Ishikawa (cell line): Measurements from ENCODE around the gene SLC2A8.

Source experiments
- CEBPB ChIP-seq: IDR thresholded peaks from 2 replicates; pipeline ENCODE4 v1.6.1; 2012
- CREB1 ChIP-seq: IDR thresholded peaks from 2 replicates; pipeline ENCODE4 v1.6.1; 2012; ENCODE audit warnings: low read depth
- EGR1 ChIP-seq: IDR thresholded peaks from 2 replicates; pipeline ENCODE4 v1.6.1; 2012
- EP300 ChIP-seq: IDR thresholded peaks from 2 replicates; pipeline ENCODE4 v1.6.1; 2012; ENCODE audit warnings: borderline replicate concordance
- FOXM1 ChIP-seq: IDR thresholded peaks from 2 replicates; pipeline ENCODE4 v1.6.1; 2012; ENCODE audit warnings: low read depth, borderline replicate concordance
- MAX ChIP-seq: IDR thresholded peaks from 2 replicates; pipeline ENCODE4 v1.6.1; 2012
- RAD21 ChIP-seq: IDR thresholded peaks from 2 replicates; pipeline ENCODE4 v1.6.1; 2012; ENCODE audit warnings: low read depth
- REST ChIP-seq: IDR thresholded peaks from 2 replicates; pipeline ENCODE4 v1.6.1; 2012; ENCODE audit warnings: low read depth, mild to moderate bottlenecking
- TAF1 ChIP-seq: IDR thresholded peaks from 2 replicates; pipeline ENCODE4 v1.6.1; 2012; ENCODE audit warnings: low read depth, mild to moderate bottlenecking
- TEAD4 ChIP-seq: IDR thresholded peaks from 2 replicates; pipeline ENCODE4 v1.6.1; 2012
- USF1 ChIP-seq: IDR thresholded peaks from 2 replicates; pipeline ENCODE4 v1.6.1; 2012
- YY1 ChIP-seq: IDR thresholded peaks from 2 replicates; pipeline ENCODE4 v1.6.1; 2012; ENCODE audit warnings: low read depth
- ZBTB7A ChIP-seq: IDR thresholded peaks from 2 replicates; pipeline ENCODE4 v1.6.1; 2012; ENCODE audit warnings: low read depth

- TF ChIP-seq USF1 = no peak
- no peak for TF ChIP-seq EP300
- no peak for TF ChIP-seq CREB1
- no peak for TF ChIP-seq EGR1
- TF ChIP-seq TEAD4 = no peak
- TF ChIP-seq REST = no peak
- no peak for TF ChIP-seq MAX
- TF ChIP-seq TAF1 = no peak
- TF ChIP-seq RAD21 = no peak
- no peak for TF ChIP-seq CEBPB
- no peak for TF ChIP-seq FOXM1
- TF ChIP-seq YY1 = no peak
- TF ChIP-seq ZBTB7A = no peak
Observed at GRCh38 chr9:127449332-127449966, 52.5 kb downstream of the SLC2A8 start.
